ENCODE data around the gene ZNF326. TPM values are rescaled to one million over a fixed set of nuclear protein-coding genes. Genes with fewer than 3 reads are reported as not detected.
"Not testable (repeated sequence)": the region's sequence is repeated elsewhere in the genome, so short reads cannot be mapped to it uniquely, and the experiment has no call there.

Gene ZNF326
- total RNA-seq, 2 experiments from 2014 or later, result 17.4 to 17.9 TPM

DNA sequence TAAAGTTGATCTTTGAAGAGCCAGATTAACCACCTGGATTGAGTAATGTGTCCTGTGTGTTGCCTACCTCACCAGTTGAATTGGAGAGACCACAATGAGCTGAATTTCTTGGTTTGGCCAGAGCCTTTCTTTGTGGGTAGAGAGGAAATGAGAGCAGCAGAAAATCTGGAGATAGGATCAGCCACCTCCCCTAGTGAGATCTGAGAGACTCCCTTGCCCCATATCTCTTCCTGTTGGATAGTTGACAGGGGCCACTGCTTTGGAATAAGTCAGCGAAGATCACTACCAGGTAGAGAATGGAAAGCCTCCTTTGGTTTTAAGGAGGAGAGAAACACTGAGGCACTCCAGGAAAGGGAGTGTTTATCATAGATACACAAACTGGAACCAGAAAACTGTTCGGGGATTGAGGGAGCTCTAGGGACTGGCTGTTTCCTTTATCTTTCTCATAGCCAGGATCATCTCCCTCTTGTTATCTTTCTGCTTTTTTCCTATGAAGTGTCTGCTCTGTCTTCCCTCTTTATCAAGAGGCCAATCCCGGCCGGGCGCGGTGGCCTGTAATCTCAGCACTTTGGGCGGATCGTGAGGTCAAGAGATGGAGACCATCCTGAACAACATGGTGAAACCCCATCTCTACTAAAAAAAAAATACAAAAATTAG lies 21.3 kb upstream of the ZNF326 start:
- Mint-ChIP-seq H3K36me3 (ENCODE audit: low read depth) (no peaks in the 10 kb centered on the region), H3K9me3 (no peaks in the 10 kb centered on the region), H3K27ac (no peak overlapping the region), H3K4me1 (ENCODE audit: low read depth) (no peaks in the 10 kb centered on the region), H3K4me3 (no peak overlapping the region), H3K27me3 (ENCODE audit: low read depth) (no peaks in the 10 kb centered on the region)
- DNase-seq, result no peak
- intact Hi-C loops (cut with micrococcal nuclease), result no loop called here
- CTCF ChIA-PET, result no interaction called here

DNA sequence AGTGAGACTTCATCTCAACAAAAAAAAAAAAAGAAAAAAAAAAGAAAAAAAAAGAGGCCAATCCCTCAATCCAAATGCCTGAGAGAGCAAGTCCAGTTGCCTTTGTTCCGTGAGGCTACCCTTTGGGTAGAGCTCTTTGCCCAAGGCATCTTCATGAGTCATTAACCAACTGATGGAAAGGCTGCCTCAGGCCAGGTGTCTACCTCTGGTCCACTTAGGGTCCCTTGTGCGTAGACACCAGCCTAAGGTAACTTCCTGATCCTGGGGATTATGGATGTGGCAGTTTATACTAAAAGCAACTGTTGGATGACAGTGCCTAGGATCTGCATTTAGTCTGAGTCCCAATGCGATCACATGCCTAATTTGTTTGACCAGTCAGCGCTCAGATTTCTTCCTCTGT lies 20.7 kb upstream of the ZNF326 start:
- Mint-ChIP-seq H3K4me3 (no peak overlapping the region), H3K36me3 (ENCODE audit: low read depth) (no peaks in the 10 kb centered on the region), H3K27ac (no peak overlapping the region), H3K9me3 (no peaks in the 10 kb centered on the region), H3K4me1 (ENCODE audit: low read depth) (no peaks in the 10 kb centered on the region), H3K27me3 (ENCODE audit: low read depth) (no peaks in the 10 kb centered on the region)
- intact Hi-C loops (cut with micrococcal nuclease), result no loop called here
- DNase-seq, result no peak
- CTCF ChIA-PET, result no interaction called here

DNA sequence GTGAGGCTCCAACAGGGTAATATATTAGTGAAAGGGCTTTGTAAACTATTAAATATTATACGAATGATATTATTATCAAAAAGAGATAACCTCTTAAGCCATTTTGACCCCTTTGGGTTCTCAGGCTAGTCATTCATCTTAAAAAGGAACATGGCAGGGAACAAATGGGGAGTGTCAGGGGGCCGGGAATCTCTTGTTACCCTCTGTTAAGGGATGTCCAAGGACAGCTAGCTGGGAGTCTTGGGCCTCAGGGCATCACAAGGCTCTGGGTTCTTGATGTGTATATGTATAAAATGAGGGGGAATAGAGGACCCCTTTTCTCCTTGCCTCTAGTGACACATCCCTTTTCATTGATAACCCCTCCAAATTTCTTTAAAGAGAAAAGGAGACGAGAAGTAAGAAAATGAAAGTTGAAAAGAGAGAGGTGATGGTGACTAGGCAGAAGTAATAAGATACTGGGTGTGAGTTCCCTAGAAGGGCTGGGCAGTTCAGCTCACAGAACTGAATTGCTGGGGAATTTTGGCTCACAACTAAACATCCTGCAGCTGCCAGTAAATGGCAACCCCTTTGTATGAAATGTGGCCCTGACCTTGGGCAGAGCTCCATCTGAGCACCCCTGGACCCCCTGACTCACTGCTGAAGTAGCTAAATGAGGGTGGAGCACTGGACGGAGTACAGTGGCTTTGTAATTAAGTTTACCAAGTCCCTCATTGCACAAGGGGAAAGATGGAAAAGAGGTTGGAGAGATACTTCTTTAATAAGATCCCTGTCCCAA lies 20.0 kb upstream of the ZNF326 start:
- H3K4me3 Mint-ChIP-seq, result no peak overlapping the region

DNA sequence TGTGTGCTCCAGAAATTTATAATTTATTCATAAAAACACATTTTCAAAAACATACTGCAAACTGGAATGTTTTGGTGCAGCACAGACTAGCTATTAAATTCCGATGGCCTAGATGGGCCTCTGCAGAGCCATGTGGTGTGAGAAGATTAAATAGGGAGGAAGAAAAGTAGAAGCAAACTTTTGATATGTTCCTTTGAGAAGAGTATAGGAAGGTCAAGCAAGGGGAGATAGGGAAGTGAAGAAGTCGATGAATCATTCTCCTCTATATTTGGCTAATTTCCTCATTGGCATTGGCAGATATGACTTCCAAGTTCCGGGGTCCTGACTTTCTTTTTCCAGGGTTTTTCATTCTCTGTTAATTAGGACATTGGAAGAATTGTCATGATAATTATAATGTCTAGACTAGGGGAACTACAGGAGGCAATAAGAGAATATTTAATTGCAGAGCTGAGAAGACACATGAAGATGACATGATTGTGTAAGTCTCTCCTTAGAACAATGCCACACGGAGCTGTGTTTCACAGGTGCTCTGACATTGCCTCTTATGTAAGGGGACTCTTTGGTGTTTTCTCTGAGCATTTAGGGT lies 19.3 kb upstream of the ZNF326 start:
- CTCF ChIA-PET, result interaction anchor here (1.8 kb wide), 1 partner anchor 11 kb away, joined by 8 read pairs; no protein-coding TSS in a partner anchor
- no peaks in the 10 kb centered on the region for H3K36me3 Mint-ChIP-seq (ENCODE audit: low read depth)
- H3K4me1 Mint-ChIP-seq (ENCODE audit: low read depth), result no peaks in the 10 kb centered on the region
- H3K27ac Mint-ChIP-seq, result no peak overlapping the region
- no peaks in the 10 kb centered on the region for H3K9me3 Mint-ChIP-seq
- H3K4me3 Mint-ChIP-seq, result no peak overlapping the region
- intact Hi-C loops (cut with micrococcal nuclease), result no loop called here
- H3K27me3 Mint-ChIP-seq (ENCODE audit: low read depth), result no peaks in the 10 kb centered on the region
- no peak for DNase-seq

More for the DNA sequence above, 20.0 kb upstream of the ZNF326 start:
- no peak for DNase-seq
- no peaks in the 10 kb centered on the region for H3K9me3 Mint-ChIP-seq
- no peaks in the 10 kb centered on the region for H3K27me3 Mint-ChIP-seq (ENCODE audit: low read depth)
- CTCF ChIA-PET, result interaction anchor here (1.8 kb wide), 1 partner anchor 12 kb away, joined by 8 read pairs; no protein-coding TSS in a partner anchor
- intact Hi-C loops (cut with micrococcal nuclease), result no loop called here
- no peaks in the 10 kb centered on the region for H3K4me1 Mint-ChIP-seq (ENCODE audit: low read depth)
- H3K36me3 Mint-ChIP-seq (ENCODE audit: low read depth), result no peaks in the 10 kb centered on the region
- H3K27ac Mint-ChIP-seq, result no peak overlapping the region

DNA sequence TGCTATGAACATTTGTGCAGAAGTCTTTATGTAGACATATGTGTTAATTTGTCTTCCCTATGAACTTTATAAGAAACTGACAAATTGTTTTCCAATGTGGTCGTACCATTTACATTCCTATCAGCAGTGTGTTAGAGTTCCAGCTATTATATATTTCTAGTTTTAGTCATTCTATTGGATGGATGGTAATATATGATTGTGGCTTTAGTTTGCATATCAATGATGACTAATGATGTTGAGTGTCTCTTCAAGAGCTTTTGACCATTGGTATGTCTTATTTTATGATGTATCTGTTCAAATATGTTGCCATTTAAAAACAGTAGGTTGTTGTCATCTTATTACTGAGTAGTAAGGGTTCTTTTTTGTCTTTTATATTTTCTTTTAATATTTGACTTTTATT lies 16.2 kb upstream of the ZNF326 start:
- Mint-ChIP-seq H3K4me1 (ENCODE audit: low read depth) (no peaks in the 10 kb centered on the region), H3K9me3 (no peaks in the 10 kb centered on the region), H3K4me3 (no peak overlapping the region), H3K36me3 (ENCODE audit: low read depth) (no peaks in the 10 kb centered on the region), H3K27ac (no peak overlapping the region), H3K27me3 (ENCODE audit: low read depth) (no peaks in the 10 kb centered on the region)
- intact Hi-C loops (cut with micrococcal nuclease), result no loop called here
- CTCF ChIA-PET, result interaction anchor here (1.1 to 1.2 kb wide), 2 partner anchors 9 to 16 kb away, joined by 3 to 4 read pairs; no protein-coding TSS in a partner anchor
- no peak for DNase-seq

DNA sequence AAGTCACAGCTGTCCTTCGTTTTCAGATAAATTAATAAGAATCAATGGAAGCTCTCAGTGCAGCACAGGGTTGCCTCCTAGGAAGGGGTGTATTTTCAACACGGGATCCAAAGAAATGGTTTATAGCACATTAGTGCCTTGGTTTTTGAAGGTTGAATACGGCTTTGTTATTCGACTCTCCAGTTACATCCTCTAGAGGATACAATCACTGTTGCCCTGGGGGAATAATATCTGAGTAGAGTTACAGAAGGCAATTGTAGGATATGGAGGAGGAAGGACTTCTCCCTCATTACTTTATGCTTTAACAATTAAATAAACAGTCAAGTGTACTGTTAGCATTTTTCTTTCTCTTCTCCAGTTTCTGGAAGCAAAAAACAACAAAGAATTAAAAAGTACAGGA lies 14.3 kb upstream of the ZNF326 start:
- Mint-ChIP-seq H3K36me3 (ENCODE audit: low read depth) (no peaks in the 10 kb centered on the region), H3K4me3 (no peak overlapping the region), H3K27ac (no peak overlapping the region), H3K4me1 (ENCODE audit: low read depth) (no peaks in the 10 kb centered on the region), H3K9me3 (no peaks in the 10 kb centered on the region), H3K27me3 (ENCODE audit: low read depth) (no peaks in the 10 kb centered on the region)
- intact Hi-C loops (cut with micrococcal nuclease), result no loop called here
- no peak for DNase-seq
- CTCF ChIA-PET, result interaction anchor here (0.8 to 1.0 kb wide), 2 partner anchors 8 to 176 kb away, joined by 3 to 4 read pairs; no protein-coding TSS in a partner anchor

DNA sequence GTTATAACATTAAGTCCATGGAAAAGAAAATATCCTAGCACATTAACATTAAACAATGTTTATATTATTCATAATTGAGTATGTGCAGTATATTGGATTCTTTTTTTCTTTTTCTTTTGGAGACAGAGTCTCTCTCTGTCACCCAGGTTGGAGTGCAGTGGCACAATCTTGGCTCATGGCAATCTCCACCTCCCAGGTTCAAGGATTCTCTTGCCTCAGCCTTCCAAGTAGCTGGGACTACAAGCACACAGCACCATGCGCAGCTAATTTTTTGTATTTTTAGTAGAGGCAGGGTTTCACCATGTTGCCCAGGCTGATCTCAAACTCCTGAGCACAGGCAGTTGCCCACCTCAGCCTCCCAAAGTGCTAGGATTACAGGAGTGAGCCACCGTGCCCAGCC lies 12.1 kb upstream of the ZNF326 start:
- H3K27me3 Mint-ChIP-seq (ENCODE audit: low read depth); DNase-seq; H3K27ac Mint-ChIP-seq; intact Hi-C loops (cut with micrococcal nuclease); H3K9me3 Mint-ChIP-seq; H3K4me3 Mint-ChIP-seq; H3K36me3 Mint-ChIP-seq (ENCODE audit: low read depth); H3K4me1 Mint-ChIP-seq (ENCODE audit: low read depth): not testable (repeated sequence)
- CTCF ChIA-PET, result interaction anchor here (0.9 kb wide), 1 partner anchor 177 kb away, joined by 4 read pairs; no protein-coding TSS in a partner anchor

DNA sequence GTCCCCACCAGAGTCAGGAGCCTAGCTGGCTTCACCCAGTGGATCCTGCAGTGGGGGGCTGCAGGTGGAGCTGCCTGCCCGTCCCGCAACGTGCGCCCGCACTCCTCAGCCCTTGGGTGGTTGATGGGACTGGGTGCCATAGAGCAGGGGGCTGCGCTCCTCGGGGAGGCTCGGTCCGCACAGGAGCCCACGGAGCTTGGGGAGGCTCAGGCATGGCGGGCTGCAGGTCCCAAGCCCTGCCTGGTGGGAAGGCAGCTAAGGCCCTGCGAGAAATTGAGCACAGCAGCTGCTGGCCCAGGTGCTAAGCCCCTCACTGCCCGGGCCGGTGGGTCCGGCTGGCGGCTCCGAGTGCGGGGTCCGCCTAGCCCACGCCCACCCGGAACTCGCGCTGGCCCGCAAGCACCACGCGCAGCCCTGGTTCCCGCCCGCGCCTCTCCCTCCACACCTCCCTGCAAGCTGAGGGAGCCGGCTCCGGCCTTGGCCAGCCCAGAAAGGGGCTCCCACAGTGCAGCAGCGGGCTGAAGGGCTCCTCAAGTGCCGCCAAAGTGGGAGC lies 10.3 kb upstream of the ZNF326 start:
- H3K9me3 Mint-ChIP-seq; H3K27me3 Mint-ChIP-seq (ENCODE audit: low read depth); H3K4me1 Mint-ChIP-seq (ENCODE audit: low read depth); H3K36me3 Mint-ChIP-seq (ENCODE audit: low read depth); DNase-seq; intact Hi-C loops (cut with micrococcal nuclease); H3K27ac Mint-ChIP-seq; H3K4me3 Mint-ChIP-seq: not testable (repeated sequence)
- CTCF ChIA-PET, result interaction anchor here (0.9 to 6.8 kb wide), 4 partner anchors 72 to 182 kb away, joined by 3 to 52 read pairs (median 4); no protein-coding TSS in a partner anchor

DNA sequence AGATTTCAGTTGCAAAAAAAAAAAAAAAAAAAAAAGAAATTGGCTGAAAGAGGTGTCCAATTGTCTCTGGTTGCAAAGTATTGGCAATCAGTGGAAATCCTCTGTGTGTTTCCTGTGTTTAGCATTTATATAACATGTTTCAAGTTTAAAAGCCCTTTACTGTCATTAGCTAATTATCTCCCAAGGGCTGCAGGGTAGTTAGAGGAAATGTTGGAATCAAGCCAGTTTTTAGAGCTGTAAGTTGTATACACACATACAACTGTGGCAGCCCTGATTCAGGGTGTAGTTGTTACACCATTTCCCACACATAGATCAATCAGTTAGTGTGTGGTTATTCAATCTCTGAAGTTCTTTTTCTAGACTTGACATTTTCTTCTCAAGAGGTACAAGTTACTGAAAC lies 8.9 kb upstream of the ZNF326 start:
- no peaks in the 10 kb centered on the region for H3K27me3 Mint-ChIP-seq (ENCODE audit: low read depth)
- H3K4me3 Mint-ChIP-seq, result no peak overlapping the region
- H3K27ac Mint-ChIP-seq, result no peak overlapping the region
- intact Hi-C loops (cut with micrococcal nuclease), result loop anchor here (2.0 kb wide), 2 partner anchors 355 to 503 kb away; no protein-coding TSS in a partner anchor
- CTCF ChIA-PET, result interaction anchor here (0.7 to 6.8 kb wide), 11 partner anchors 22 to 502 kb away, joined by 3 to 52 read pairs (median 5); no protein-coding TSS in a partner anchor
- no peak for DNase-seq
- peaks cover under 1% of the 10 kb centered on the region for H3K4me1 Mint-ChIP-seq (ENCODE audit: low read depth)
- H3K9me3 Mint-ChIP-seq, result no peaks in the 10 kb centered on the region
- H3K36me3 Mint-ChIP-seq (ENCODE audit: low read depth), result no peaks in the 10 kb centered on the region

DNA sequence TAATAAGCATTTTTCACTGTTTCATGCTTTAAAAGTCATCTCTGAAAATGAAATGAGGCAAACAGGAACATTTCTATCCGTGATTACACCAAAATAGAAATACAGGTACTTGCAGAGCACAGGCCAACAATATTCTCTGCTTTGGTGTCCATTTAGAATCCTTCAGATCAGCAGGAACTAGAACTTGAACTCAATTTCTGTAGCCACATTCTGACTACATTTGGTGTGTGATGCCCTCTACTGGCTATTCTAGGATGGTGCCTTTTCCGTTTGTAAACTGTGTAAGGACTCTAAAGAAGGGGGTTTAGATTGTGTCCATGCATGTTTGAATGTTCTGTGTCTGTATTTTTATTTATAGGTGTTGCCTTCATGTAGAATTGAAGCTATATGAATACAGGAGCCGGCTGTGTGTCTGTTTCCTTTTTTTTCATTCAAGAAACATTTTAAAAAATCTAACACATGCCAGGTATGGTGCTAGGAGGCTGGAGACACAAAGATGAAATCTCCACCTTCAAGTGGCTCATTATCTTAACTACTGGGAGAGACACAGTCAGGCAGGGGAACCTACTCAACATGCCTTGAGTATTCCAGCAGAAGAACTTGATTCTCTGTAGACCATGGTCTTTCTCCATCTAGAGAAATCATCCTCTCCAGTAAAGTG lies 7.6 kb upstream of the ZNF326 start:
- Mint-ChIP-seq H3K27ac (no peak overlapping the region), H3K27me3 (ENCODE audit: low read depth) (no peaks in the 10 kb centered on the region), H3K36me3 (ENCODE audit: low read depth) (no peaks in the 10 kb centered on the region), H3K4me3 (no peak overlapping the region), H3K9me3 (no peaks in the 10 kb centered on the region), H3K4me1 (ENCODE audit: low read depth) (peaks cover 12% of the 10 kb centered on the region)
- CTCF ChIA-PET, result interaction anchor here (0.6 to 6.8 kb wide), 20 partner anchors 9 to 504 kb away, joined by 3 to 52 read pairs (median 4); no protein-coding TSS in a partner anchor
- DNase-seq, result peak; percentile 68
- intact Hi-C loops (cut with micrococcal nuclease), result loop anchor here (1.0 to 2.0 kb wide), 7 partner anchors 34 to 504 kb away; no protein-coding TSS in a partner anchor

DNA sequence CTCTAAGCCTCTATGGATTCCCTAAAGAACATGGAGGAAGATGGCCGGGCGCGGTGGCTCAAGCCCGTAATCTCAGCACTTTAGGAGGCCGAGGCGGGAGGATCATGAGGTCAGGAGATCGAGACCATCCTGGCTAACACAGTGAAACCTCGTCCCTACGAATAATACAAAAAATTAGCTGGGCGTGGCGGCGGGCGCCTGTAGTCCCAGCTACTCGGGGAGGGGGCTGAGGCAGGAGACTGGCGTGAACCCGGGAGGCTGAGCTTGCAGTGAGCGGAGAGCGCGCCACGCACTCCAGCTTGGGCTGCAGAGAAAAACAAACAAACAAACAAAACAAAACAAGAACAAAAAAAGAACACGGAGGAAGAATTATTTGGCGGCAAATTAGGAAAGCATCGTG lies 5.8 kb upstream of the ZNF326 start:
- no peaks in the 10 kb centered on the region for H3K36me3 Mint-ChIP-seq (ENCODE audit: low read depth)
- CTCF ChIA-PET, result interaction anchor here (0.6 to 6.8 kb wide), 11 partner anchors 9 to 367 kb away, joined by 3 to 52 read pairs (median 4); partner anchors contain the start of gene LRRC8C
- no peaks in the 10 kb centered on the region for H3K9me3 Mint-ChIP-seq
- peaks cover 12% of the 10 kb centered on the region for H3K4me1 Mint-ChIP-seq (ENCODE audit: low read depth)
- no peaks in the 10 kb centered on the region for H3K27me3 Mint-ChIP-seq (ENCODE audit: low read depth)
- H3K4me3 Mint-ChIP-seq, result no peak overlapping the region
- intact Hi-C loops (cut with micrococcal nuclease), result no loop called here
- DNase-seq, result no peak
- H3K27ac Mint-ChIP-seq, result no peak overlapping the region
